Breast epithelium (tissue), 4 donors: Measurements from ENCODE around the gene MAML3. TPM values are rescaled to one million over a fixed set of nuclear protein-coding genes. Genes with fewer than 3 reads are reported as not detected.

Source experiments
- DNase-seq, 2 donors: peaks; one replicate each; pipeline ENCODE4 v3.0.0-alpha.2; 2019; ENCODE audit warnings: low spot score in 2 of 2
- H3K27ac ChIP-seq, 2 donors: fragments of 200-600 bp; sonication (generic) in 1 of 2; one replicate each; pipeline ENCODE4 v1.5.1; 2016 to 2019; ENCODE audit warnings: mild to moderate bottlenecking in 1 of 2
- H3K27me3 ChIP-seq, 2 donors: fragments of 200-600 bp; sonication (generic) in 1 of 2; one replicate each; pipeline versions ENCODE4 v1.5.1 to v1.6.0; 2017 to 2019; ENCODE audit warnings: control low read depth in 1 of 2, mild to moderate bottlenecking in 1 of 2
- H3K36me3 ChIP-seq: fragments of 200-600 bp; one replicate; pipeline ENCODE4 v1.5.1; 2019
- H3K4me1 ChIP-seq, 2 donors: fragments of 200-600 bp; sonication (generic); one replicate each; pipeline ENCODE4 v1.5.1; 2016 to 2019; ENCODE audit warnings: control low read depth in 1 of 2
- H3K4me3 ChIP-seq, 3 donors: fragments of 200-600 bp; sonication (generic); 1 replicate in 2 of 3; 2 replicates in 1 of 3; pipeline ENCODE4 v1.5.1; 2016 to 2019; ENCODE audit warnings: mild to moderate bottlenecking in 3 of 3, moderate library complexity in 2 of 3
- H3K9me3 ChIP-seq, 2 donors: fragments of 200-600 bp; sonication (generic) in 1 of 2; one replicate each; pipeline ENCODE4 v1.5.1; 2016 to 2019; ENCODE audit warnings: control low read depth in 1 of 2
- POLR2A ChIP-seq: fragments of 450-650 bp; IDR thresholded peaks from one replicate; pipeline ENCODE4 v1.6.1; 2016; ENCODE audit warnings: antibody characterized with exemption, mild to moderate bottlenecking, moderate library complexity
- POLR2AphosphoS5 ChIP-seq, 3 donors: sonication (generic); formaldehyde crosslinking; IDR thresholded peaks; one replicate each; pipeline ENCODE4 v1.6.1; 2017; ENCODE audit warnings: antibody characterized with exemption in 3 of 3
- intact Hi-C: fragments of 100-400 bp; cut with DNase I; formaldehyde crosslinking; loops from one replicate; pipeline ENCODE4 v1.15.1; 2023; ENCODE audit warnings: low total_unique reads
- total RNA-seq, 3 donors: library from RNA; depleted of rRNA; stranded (reverse); fragments of >200 nt; gene quantifications; one replicate each; pipeline ENCODE4 v1.1.0, GENCODE V29; 2016
- TF ChIP-seq, protein P1 (sequence below), 3 donors: fragments of 450-650 bp; IDR thresholded peaks; one replicate each; pipeline ENCODE4 v1.5.1; 2016 to 2017; ENCODE audit warnings: antibody characterized with exemption in 3 of 3, mild to moderate bottlenecking in 3 of 3, moderate library complexity in 3 of 3

The MAML3 gene
- total RNA-seq, 3 donors from 2014 or later: 5.0 to 16.8 (median 11.1) TPM

DNA sequence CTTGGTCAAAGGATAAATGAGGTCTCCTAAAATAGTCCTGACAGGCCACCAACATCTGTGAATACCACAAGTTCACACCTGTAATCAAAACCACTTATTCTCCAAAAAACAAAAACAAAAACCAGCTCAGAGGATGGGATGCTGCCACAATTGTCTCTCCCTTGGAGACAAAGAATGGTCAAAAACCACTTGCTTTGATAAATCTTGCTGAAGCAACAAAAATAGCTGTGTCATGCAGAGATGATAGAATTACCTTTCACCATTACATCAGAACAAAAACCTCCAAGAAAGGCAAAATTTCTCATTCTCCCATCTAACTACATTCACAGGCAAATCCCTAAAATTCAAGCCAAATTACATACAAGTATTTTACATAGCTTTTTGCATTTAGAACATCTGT is 180.4 kb downstream of the MAML3 start:
- no peak for DNase-seq
- Histone ChIP-seq H3K9me3 (no peaks in the 10 kb centered on the region), H3K36me3 (no peaks in the 10 kb centered on the region), H3K27ac (peak overlapping the region; percentile 48 to 52), H3K4me1 (peaks cover 2 to 10% of the 10 kb centered on the region in 2 donors), H3K27me3 (no peaks in the 10 kb centered on the region), H3K4me3 (no peak overlapping the region)
- intact Hi-C loops: loop anchor here (10.0 kb wide), 1 partner anchor 69 kb away; no protein-coding TSS in a partner anchor
- TF ChIP-seq, protein P1, sequence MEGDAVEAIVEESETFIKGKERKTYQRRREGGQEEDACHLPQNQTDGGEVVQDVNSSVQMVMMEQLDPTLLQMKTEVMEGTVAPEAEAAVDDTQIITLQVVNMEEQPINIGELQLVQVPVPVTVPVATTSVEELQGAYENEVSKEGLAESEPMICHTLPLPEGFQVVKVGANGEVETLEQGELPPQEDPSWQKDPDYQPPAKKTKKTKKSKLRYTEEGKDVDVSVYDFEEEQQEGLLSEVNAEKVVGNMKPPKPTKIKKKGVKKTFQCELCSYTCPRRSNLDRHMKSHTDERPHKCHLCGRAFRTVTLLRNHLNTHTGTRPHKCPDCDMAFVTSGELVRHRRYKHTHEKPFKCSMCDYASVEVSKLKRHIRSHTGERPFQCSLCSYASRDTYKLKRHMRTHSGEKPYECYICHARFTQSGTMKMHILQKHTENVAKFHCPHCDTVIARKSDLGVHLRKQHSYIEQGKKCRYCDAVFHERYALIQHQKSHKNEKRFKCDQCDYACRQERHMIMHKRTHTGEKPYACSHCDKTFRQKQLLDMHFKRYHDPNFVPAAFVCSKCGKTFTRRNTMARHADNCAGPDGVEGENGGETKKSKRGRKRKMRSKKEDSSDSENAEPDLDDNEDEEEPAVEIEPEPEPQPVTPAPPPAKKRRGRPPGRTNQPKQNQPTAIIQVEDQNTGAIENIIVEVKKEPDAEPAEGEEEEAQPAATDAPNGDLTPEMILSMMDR (IDR thresholded peaks at IDR 0.05): no peak
- TF ChIP-seq POLR2A (no peak), POLR2AphosphoS5 (IDR thresholded peaks at IDR 0.05) (no peak)

DNA sequence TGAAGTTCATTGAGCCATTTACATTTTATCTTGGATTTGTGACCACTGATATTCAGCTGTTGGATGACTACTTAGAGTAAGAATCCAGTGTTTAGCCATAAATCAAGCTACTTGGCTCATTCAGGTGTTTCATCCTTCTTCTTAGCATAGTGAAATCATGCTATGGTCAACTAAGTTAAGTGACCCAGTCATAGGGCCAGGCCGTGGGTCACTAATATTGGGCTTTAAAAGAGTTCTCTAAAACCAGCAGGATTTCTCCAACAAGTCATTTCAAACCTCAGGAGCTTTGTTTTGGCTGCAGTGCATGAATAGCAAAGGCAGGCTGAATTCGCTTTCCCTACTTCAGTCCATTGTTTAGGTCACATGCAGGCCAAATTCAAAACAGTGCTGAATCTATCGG is 181.0 kb downstream of the MAML3 start:
- H3K4me3 ChIP-seq: no peak overlapping the region
- H3K9me3 ChIP-seq: no peaks in the 10 kb centered on the region
- H3K36me3 ChIP-seq: no peaks in the 10 kb centered on the region
- no peak for DNase-seq
- TF ChIP-seq POLR2AphosphoS5 (IDR thresholded peaks at IDR 0.05): no peak
- no peak for TF ChIP-seq POLR2A
- TF ChIP-seq, protein P1 (IDR thresholded peaks at IDR 0.05): no peak
- peak overlapping the region; percentile 48 to 52 for H3K27ac ChIP-seq
- H3K27me3 ChIP-seq: no peaks in the 10 kb centered on the region
- intact Hi-C loops: loop anchor here (10.0 kb wide), 1 partner anchor 68 kb away; no protein-coding TSS in a partner anchor
- peaks cover 2 to 10% of the 10 kb centered on the region in 2 donors for H3K4me1 ChIP-seq

DNA sequence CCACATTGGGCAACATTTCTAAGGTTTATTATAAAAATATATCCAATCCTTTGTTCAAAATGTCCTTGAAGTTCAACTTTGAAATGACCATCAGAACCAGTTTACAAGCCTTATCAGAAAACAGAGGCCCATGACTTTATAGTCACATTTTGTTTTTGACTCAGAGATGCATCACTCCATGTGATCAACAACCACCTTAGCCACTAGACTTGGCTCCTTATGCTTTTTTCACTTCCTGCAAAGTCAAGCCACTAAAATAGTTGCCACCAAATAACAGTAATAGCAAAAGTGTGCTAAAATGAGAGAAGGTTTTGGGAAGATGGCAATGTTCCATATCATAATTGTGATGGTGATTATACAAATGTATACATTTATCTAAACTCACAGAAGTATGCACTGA is 181.7 kb downstream of the MAML3 start:
- no peaks in the 10 kb centered on the region for H3K9me3 ChIP-seq
- no peaks in the 10 kb centered on the region for H3K36me3 ChIP-seq
- intact Hi-C loops: loop anchor here (10.0 kb wide), 1 partner anchor 68 kb away; no protein-coding TSS in a partner anchor
- H3K4me1 ChIP-seq: peaks cover 2 to 16% of the 10 kb centered on the region in 2 donors
- no peak overlapping the region for H3K4me3 ChIP-seq
- H3K27ac ChIP-seq: no peak overlapping the region
- TF ChIP-seq, protein P1 (IDR thresholded peaks at IDR 0.05): no peak
- TF ChIP-seq POLR2AphosphoS5 (IDR thresholded peaks at IDR 0.05) (no peak), POLR2A (no peak)
- no peak for DNase-seq
- H3K27me3 ChIP-seq: no peaks in the 10 kb centered on the region

DNA sequence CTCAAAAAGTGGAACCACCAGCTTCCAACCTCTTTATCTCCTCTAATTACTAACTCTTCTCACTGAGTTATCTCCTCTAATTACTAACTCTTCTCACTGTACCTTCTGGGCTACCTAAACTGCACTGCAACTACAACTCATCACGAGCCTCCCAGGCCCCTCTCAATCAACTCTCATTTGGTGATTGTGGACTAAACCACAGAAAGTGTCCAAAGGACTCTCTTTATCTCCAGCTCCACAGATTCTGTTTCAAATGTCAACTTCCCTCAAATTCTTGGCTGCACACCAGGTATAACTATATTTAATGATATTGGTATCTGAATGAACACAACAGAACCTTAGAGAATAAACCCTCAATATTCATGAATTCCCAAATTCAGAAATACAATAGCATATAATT is 182.9 kb downstream of the MAML3 start:
- intact Hi-C loops: loop anchor here (10.0 kb wide), 1 partner anchor 66 kb away; no protein-coding TSS in a partner anchor
- no peak overlapping the region for H3K27ac ChIP-seq
- H3K9me3 ChIP-seq: no peaks in the 10 kb centered on the region
- DNase-seq: no peak
- TF ChIP-seq POLR2AphosphoS5 (IDR thresholded peaks at IDR 0.05) (no peak), POLR2A (no peak)
- TF ChIP-seq, protein P1 (IDR thresholded peaks at IDR 0.05): no peak
- no peaks in the 10 kb centered on the region for H3K36me3 ChIP-seq
- H3K27me3 ChIP-seq: no peaks in the 10 kb centered on the region
- H3K4me3 ChIP-seq: no peak overlapping the region
- H3K4me1 ChIP-seq: peaks cover 2 to 6% of the 10 kb centered on the region in 2 donors

DNA sequence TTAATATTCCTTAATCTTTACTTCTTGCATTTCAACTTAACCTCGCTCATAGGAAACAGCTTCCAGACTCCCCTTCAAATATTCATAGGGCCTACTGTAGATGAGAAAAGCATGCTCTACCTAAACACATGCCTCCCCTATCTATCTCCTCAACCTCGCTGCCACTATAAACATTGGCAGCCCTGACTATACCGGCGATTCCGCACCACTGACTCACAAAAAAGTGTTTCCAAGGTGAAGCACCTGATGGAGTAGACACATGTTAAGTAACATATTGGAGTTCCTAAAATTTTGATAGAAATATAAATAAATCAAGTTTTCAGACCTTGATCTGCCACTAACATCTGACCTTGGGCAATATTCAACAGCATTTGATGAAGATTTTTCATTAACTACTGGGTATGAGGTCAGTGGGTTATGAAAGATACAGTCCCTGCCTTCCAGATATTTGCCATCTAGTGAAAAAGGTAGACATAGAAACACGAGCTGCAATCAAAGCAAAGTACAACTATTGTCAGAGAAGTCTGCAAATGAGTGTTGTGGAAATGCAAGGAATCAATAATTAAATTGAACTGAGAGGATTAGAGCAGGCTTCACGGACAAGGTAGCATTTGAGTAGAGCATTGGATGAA is 184.2 kb downstream of the MAML3 start:
- Histone ChIP-seq H3K27ac (no peak overlapping the region), H3K4me1 (peaks cover 0 to 5% of the 10 kb centered on the region in 2 donors), H3K9me3 (no peaks in the 10 kb centered on the region), H3K36me3 (no peaks in the 10 kb centered on the region), H3K4me3 (no peak overlapping the region), H3K27me3 (no peaks in the 10 kb centered on the region)
- DNase-seq: no peak
- intact Hi-C loops: loop anchor here (10.0 kb wide), 1 partner anchor 65 kb away; no protein-coding TSS in a partner anchor
- TF ChIP-seq POLR2AphosphoS5 (IDR thresholded peaks at IDR 0.05): no peak
- TF ChIP-seq, protein P1 (IDR thresholded peaks at IDR 0.05): no peak
- no peak for TF ChIP-seq POLR2A
